Upper lobe of right lung (tissue), 1 donor: ENCODE data around the gene MAGEA3. TPM values are rescaled to one million over a fixed set of nuclear protein-coding genes. Genes with fewer than 3 reads are reported as not detected.

ENCODE experiments used
- ATAC-seq: fragments of 200-7000 bp; cut with Tn5 transposase; one replicate; pipeline ENCODE4 v1.9.1; 2020; ENCODE audit warnings: mild to moderate bottlenecking, moderate library complexity
- DNase-seq: peaks from one replicate; pipeline ENCODE4 v3.0.0-alpha.2; 2020
- H3K27ac ChIP-seq: fragments of 200-600 bp; one replicate; pipeline ENCODE4 v1.8.0; 2022
- H3K27me3 ChIP-seq: fragments of 200-600 bp; one replicate; pipeline ENCODE4 v1.8.0; 2022; ENCODE audit warnings: mild to moderate bottlenecking
- H3K36me3 ChIP-seq: fragments of 200-600 bp; one replicate; pipeline ENCODE4 v1.8.0; 2022
- H3K4me1 ChIP-seq: fragments of 200-600 bp; one replicate; pipeline ENCODE4 v1.8.0; 2022
- H3K4me3 ChIP-seq: fragments of 200-600 bp; one replicate; pipeline ENCODE4 v1.8.0; 2022; ENCODE audit warnings: mild to moderate bottlenecking
- H3K9me3 ChIP-seq: fragments of 200-600 bp; one replicate; pipeline ENCODE4 v1.8.0; 2022
- intact Hi-C: fragments of 100-400 bp; cut with DNase I; formaldehyde crosslinking; loops from one replicate; pipeline ENCODE4 v1.11.0; 2022
- total RNA-seq: library from RNA; stranded (reverse); fragmentation: NEBNext Ultra II Directional; extraction: Animal tissue kit (Norgen Biotek cat#: 25700); gene quantifications from one replicate; pipeline ENCODE4 v1.2.1, GENCODE V29; 2021
- TF ChIP-seq, protein P1 (sequence below): fragments of 200-600 bp; IDR thresholded peaks from one replicate; pipeline ENCODE4 v1.8.0; 2022; ENCODE audit warnings: antibody characterized with exemption
- donor health status: DM: no; HTN: yes; CAD: no; lungs with severe emphysema.

Gene MAGEA3
- total RNA-seq, 1 donor from 2014 or later = not detected

DNA sequence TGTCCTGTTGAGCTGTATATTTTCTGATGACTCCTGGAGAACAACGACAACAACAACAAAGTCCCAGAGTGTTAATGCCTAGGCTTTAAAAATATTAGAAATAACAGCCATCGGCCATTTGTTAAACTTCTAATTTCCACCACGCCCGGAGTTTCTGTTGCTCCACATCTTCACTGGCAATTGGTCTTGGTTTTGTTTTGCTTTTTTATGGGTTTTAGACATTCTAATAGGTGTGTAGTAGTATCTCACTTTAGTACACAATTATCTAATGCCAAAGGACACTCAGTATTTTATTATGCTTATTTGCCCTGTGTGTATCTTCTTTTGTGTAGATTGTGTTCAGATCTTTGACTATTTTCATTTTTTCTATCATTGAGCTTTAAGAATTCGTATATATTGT, 40.0 kb downstream of the MAGEA3 start:
- intact Hi-C loops = no loop called here

More for the DNA sequence above, 40.0 kb downstream of the MAGEA3 start:
- Histone ChIP-seq H3K4me1 (no peaks in the 10 kb centered on the region), H3K27ac (no peak overlapping the region), H3K27me3 (no peaks in the 10 kb centered on the region), H3K4me3 (no peak overlapping the region), H3K36me3 (no peaks in the 10 kb centered on the region), H3K9me3 (no peaks in the 10 kb centered on the region)
- ATAC-seq (no peak), DNase-seq (no peak)
- TF ChIP-seq, protein P1, sequence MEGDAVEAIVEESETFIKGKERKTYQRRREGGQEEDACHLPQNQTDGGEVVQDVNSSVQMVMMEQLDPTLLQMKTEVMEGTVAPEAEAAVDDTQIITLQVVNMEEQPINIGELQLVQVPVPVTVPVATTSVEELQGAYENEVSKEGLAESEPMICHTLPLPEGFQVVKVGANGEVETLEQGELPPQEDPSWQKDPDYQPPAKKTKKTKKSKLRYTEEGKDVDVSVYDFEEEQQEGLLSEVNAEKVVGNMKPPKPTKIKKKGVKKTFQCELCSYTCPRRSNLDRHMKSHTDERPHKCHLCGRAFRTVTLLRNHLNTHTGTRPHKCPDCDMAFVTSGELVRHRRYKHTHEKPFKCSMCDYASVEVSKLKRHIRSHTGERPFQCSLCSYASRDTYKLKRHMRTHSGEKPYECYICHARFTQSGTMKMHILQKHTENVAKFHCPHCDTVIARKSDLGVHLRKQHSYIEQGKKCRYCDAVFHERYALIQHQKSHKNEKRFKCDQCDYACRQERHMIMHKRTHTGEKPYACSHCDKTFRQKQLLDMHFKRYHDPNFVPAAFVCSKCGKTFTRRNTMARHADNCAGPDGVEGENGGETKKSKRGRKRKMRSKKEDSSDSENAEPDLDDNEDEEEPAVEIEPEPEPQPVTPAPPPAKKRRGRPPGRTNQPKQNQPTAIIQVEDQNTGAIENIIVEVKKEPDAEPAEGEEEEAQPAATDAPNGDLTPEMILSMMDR = no peak

Other genes starting within 250 kb of the MAGEA3 start
- not detected for gene GABRA3, start 247.5 kb upstream of the MAGEA3 start, total RNA-seq
- gene GABRQ, start 60.9 kb upstream of the MAGEA3 start, total RNA-seq = not detected
- gene CSAG2, start 10.5 kb downstream of the MAGEA3 start, total RNA-seq = not detected
- gene MAGEA2B, start 15.8 kb downstream of the MAGEA3 start, total RNA-seq = not detected
- gene CSAG1, start 34.9 kb downstream of the MAGEA3 start, total RNA-seq = not detected
- not detected for gene MAGEA12, start 35.0 kb downstream of the MAGEA3 start, total RNA-seq
- not detected for gene MAGEA2, start 55.0 kb downstream of the MAGEA3 start, total RNA-seq
- gene CSAG3, start 60.4 kb downstream of the MAGEA3 start, total RNA-seq = not detected
- gene MAGEA6, start 70.9 kb downstream of the MAGEA3 start, total RNA-seq = not detected
- gene CETN2, start 132.0 kb downstream of the MAGEA3 start, total RNA-seq = 20.9 TPM
- gene NSDHL, start 132.3 kb downstream of the MAGEA3 start, total RNA-seq = 27.0 TPM
- 16.3 TPM for gene ZNF185, start 199.3 kb downstream of the MAGEA3 start, total RNA-seq